Measurements from ENCODE around the gene CFAP46. TPM values are rescaled to one million over a fixed set of nuclear protein-coding genes. Genes with fewer than 3 reads are reported as not detected.

The CFAP46 gene
- total and polyA plus RNA-seq, 7 experiments from 2014 or later: 0.05 TPM; not detected in 6

DNA sequence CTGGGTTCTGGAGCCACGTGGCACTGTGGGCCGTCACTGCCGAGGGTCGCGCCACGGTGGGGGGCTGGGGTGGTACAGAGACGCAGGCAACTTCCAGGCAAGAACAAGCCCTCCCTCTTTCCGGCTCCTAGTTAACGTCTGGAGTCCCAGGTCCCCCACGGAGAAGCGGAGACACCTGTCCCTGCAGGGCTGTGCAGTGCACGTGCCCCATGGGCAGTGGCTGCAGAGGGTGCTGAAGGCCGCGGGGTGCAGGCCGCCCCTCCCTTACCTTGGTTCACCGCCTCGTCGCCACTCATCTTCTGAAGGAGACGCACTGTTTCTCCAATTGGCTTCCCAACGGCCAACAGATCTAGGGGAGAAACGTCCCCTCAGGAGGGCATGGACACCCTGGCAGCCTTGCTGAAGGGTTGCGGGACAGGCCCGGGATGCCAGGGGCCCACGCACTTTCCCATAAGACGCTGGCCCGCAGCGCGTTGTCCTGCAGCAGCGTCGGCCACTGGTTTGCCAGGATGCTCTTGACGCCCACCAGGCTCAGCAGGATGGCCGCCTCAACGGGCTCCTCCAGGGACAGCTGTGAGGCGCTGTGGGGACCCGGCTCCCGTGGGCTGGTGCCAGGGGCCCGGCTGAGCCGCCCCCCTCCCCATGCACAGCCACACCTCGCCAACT, 132.1 kb downstream of the CFAP46 start:
- DNase-seq (no peak), ATAC-seq (no peak)
- Histone ChIP-seq H3K27me3 (ENCODE audit: control insufficient read depth in 2 of 2, insufficient read depth in 2 of 2, low read length in 2 of 2) (no peaks in the 10 kb centered on the region), H3K4me1 (ENCODE audit: control insufficient read depth in 2 of 2, insufficient read depth in 2 of 2, low read length in 2 of 2) (no peaks in the 10 kb centered on the region), H3K36me3 (ENCODE audit: control insufficient read depth in 2 of 3, insufficient read depth in 3 of 3, low read length in 3 of 3) (no peaks in the 10 kb centered on the region), H3K27ac (ENCODE audit: low read depth, low read length) (no peak overlapping the region), H3K4me3 (ENCODE audit: low read length) (no peak overlapping the region), H3K9me3 (ENCODE audit: control insufficient read depth in 2 of 3, low read length in 3 of 3) (no peaks in the 10 kb centered on the region)
- intact Hi-C loops (cut with micrococcal nuclease): no loop called here
- H3K4me3 Mint-ChIP-seq: no peak overlapping the region
- H3K4me1 Mint-ChIP-seq: peaks cover 0 to 2% (median 0%) of the 10 kb centered on the region in 7 donors
- POLR2A ChIA-PET: no interaction called here
- H3K36me3 Mint-ChIP-seq: no peaks in the 10 kb centered on the region
- H3K27ac Mint-ChIP-seq: no peak overlapping the region
- peaks cover 0 to 1% (median 0%) of the 10 kb centered on the region in 11 donors for H3K9me3 Mint-ChIP-seq
- CTCF ChIA-PET: no interaction called here
- peaks cover 0 to 10% (median 1%) of the 10 kb centered on the region in 5 donors for H3K27me3 Mint-ChIP-seq

- DNase-seq (no peak), ATAC-seq (no peak)
- Mint-ChIP-seq H3K27ac (no peak overlapping the region), H3K36me3 (no peaks in the 10 kb centered on the region), H3K9me3 (peaks cover 0 to 1% (median 0%) of the 10 kb centered on the region in 11 donors), H3K27me3 (peaks cover 0 to 8% (median 0%) of the 10 kb centered on the region in 5 donors), H3K4me1 (peaks cover 0 to 2% (median 0%) of the 10 kb centered on the region in 7 donors), H3K4me3 (no peak overlapping the region)
- H3K36me3 ChIP-seq (ENCODE audit: control insufficient read depth in 2 of 3, insufficient read depth in 3 of 3, low read length in 3 of 3): no peaks in the 10 kb centered on the region
- H3K27ac ChIP-seq (ENCODE audit: low read depth, low read length): no peak overlapping the region
- no peaks in the 10 kb centered on the region for H3K9me3 ChIP-seq (ENCODE audit: control insufficient read depth in 2 of 3, low read length in 3 of 3)
- no peaks in the 10 kb centered on the region for H3K27me3 ChIP-seq (ENCODE audit: control insufficient read depth in 2 of 2, insufficient read depth in 2 of 2, low read length in 2 of 2)
- H3K4me3 ChIP-seq (ENCODE audit: low read length): no peak overlapping the region
- POLR2A ChIA-PET: no interaction called here
- intact Hi-C loops (cut with micrococcal nuclease): no loop called here
- CTCF ChIA-PET: no interaction called here
- H3K4me1 ChIP-seq (ENCODE audit: control insufficient read depth in 2 of 2, insufficient read depth in 2 of 2, low read length in 2 of 2): no peaks in the 10 kb centered on the region
Measured at GRCh38 chr10:132809232-132810140, 132.9 kb downstream of the CFAP46 start.

DNA sequence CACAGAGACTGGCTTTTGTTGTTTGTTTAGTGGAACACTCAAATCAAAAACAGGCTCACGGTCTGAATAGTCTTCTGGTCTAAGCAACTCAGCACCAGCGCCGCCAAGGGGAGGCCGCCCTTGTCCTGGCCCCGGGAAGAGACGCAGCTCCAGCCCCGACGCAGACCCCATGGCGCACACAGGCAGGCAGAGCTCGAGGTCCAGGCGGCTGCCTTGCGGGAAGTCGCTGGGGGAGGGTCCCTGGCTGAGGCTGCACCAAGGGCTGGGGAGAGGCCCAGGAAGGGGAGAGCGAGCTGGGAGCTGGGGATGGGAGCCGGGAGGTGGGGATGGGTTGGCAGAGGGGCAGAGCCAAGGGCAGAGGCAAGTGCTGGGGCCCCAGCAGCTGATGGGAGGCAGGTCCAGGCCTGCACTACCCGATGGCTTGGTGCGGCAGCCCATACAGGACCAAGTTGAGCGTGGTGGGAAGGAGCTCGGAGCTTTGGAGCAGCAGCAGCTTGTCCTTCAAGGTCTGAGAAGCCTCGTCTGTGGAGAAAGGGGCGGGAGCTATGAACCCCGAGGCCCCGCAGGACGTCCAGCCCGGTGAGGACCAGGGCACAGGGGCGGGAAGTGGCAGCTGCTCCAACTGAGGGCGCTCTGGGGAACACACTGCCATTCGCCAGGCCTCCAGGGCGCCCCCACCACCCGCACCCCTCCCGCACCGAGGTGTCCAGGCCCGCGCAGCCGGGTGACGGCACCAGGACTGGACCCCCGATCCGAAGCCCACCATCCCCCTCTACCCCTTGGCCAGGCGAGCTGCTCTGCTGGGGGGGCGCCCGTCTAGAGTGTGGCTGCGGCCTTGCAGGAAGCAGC, 133.8 kb downstream of the CFAP46 start:
- H3K27ac Mint-ChIP-seq: no peak overlapping the region
- intact Hi-C loops (cut with micrococcal nuclease): no loop called here
- H3K36me3 ChIP-seq (ENCODE audit: control insufficient read depth in 2 of 3, insufficient read depth in 3 of 3, low read length in 3 of 3): no peaks in the 10 kb centered on the region
- H3K9me3 ChIP-seq (ENCODE audit: control insufficient read depth in 2 of 3, low read length in 3 of 3): no peaks in the 10 kb centered on the region
- H3K4me3 Mint-ChIP-seq: no peak overlapping the region
- peaks cover 0 to 1% (median 0%) of the 10 kb centered on the region in 11 donors for H3K9me3 Mint-ChIP-seq
- ATAC-seq: no peak
- H3K4me1 ChIP-seq (ENCODE audit: control insufficient read depth in 2 of 2, insufficient read depth in 2 of 2, low read length in 2 of 2): no peaks in the 10 kb centered on the region
- POLR2A ChIA-PET: no interaction called here
- no peaks in the 10 kb centered on the region for H3K36me3 Mint-ChIP-seq
- no peak overlapping the region for H3K4me3 ChIP-seq (ENCODE audit: low read length)
- H3K27ac ChIP-seq (ENCODE audit: low read depth, low read length): no peak overlapping the region
- peaks cover 0 to 2% (median 0%) of the 10 kb centered on the region in 7 donors for H3K4me1 Mint-ChIP-seq
- CTCF ChIA-PET: no interaction called here
- no peaks in the 10 kb centered on the region for H3K27me3 ChIP-seq (ENCODE audit: control insufficient read depth in 2 of 2, insufficient read depth in 2 of 2, low read length in 2 of 2)
- H3K27me3 Mint-ChIP-seq: peaks cover 0 to 8% (median 0%) of the 10 kb centered on the region in 5 donors
- no peak for DNase-seq

DNA sequence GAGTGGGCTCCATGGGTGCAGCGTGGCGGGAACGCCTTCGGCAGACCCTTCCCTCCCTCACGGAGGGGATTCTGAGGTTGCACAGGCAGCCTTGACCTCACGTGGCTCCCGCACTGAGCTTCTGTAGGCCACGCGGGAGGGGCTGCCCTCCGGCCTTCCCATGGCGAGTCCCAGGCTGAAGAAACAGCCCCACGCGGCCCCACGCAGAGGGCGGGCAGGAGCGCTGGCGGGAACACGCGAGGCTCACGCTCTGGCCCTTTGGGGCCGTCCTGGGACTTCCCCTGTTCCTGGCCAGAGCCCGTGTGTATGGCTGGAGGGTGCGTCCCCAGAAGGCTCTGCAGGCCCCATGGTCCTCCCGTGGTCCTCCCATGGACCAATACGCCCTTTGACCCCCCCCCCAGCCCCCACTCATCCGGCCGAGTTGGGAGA, 134.7 kb downstream of the CFAP46 start:
- Mint-ChIP-seq H3K36me3 (no peaks in the 10 kb centered on the region), H3K27ac (no peak overlapping the region), H3K27me3 (peaks cover 0 to 8% (median 0%) of the 10 kb centered on the region in 5 donors), H3K9me3 (peaks cover 0 to 1% (median 0%) of the 10 kb centered on the region in 11 donors), H3K4me3 (no peak overlapping the region), H3K4me1 (peaks cover 0 to 2% (median 0%) of the 10 kb centered on the region in 7 donors)
- ATAC-seq (no peak), DNase-seq (no peak)
- CTCF ChIA-PET: no interaction called here
- intact Hi-C loops (cut with micrococcal nuclease): no loop called here
- Histone ChIP-seq H3K4me1 (ENCODE audit: control insufficient read depth in 2 of 2, insufficient read depth in 2 of 2, low read length in 2 of 2) (no peaks in the 10 kb centered on the region), H3K9me3 (ENCODE audit: control insufficient read depth in 2 of 3, low read length in 3 of 3) (no peaks in the 10 kb centered on the region), H3K4me3 (ENCODE audit: low read length) (no peak overlapping the region), H3K27ac (ENCODE audit: low read depth, low read length) (no peak overlapping the region), H3K36me3 (ENCODE audit: control insufficient read depth in 2 of 3, insufficient read depth in 3 of 3, low read length in 3 of 3) (no peaks in the 10 kb centered on the region), H3K27me3 (ENCODE audit: control insufficient read depth in 2 of 2, insufficient read depth in 2 of 2, low read length in 2 of 2) (no peaks in the 10 kb centered on the region)
- POLR2A ChIA-PET: no interaction called here

DNA sequence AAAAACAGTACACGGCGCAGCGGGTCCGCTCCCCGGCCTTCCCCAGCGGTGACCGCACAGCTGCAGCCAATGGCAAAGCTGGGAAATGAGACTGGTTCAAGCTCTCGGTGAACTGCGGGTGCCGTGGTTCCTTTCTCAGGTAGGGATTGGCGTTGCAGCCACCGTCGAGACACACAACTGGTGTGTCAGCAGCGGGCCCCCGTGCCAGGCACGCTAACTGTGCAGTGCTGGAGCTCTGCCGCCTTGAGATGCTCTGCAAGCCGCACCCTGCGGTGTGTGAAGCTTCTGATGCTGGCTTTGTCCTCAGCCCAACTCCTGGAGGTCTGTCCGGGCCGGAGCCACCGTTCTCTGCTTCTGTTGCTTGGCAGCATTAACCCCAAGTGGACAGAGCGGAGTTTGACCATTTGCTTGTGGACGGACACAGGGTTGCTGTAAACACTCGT, 135.8 kb downstream of the CFAP46 start:
- Mint-ChIP-seq H3K4me3 (no peak overlapping the region), H3K27me3 (peaks cover 0 to 8% (median 0%) of the 10 kb centered on the region in 5 donors), H3K4me1 (peaks cover 0 to 2% (median 0%) of the 10 kb centered on the region in 7 donors), H3K9me3 (peaks cover 0 to 1% (median 0%) of the 10 kb centered on the region in 11 donors), H3K27ac (no peak overlapping the region), H3K36me3 (no peaks in the 10 kb centered on the region)
- H3K4me3 ChIP-seq (ENCODE audit: low read length): no peak overlapping the region
- CTCF ChIA-PET: no interaction called here
- H3K9me3 ChIP-seq (ENCODE audit: control insufficient read depth in 2 of 3, low read length in 3 of 3): peaks cover 0 to 4% (median 0%) of the 10 kb centered on the region in 3 experiments
- intact Hi-C loops (cut with micrococcal nuclease): no loop called here
- DNase-seq (no peak), ATAC-seq (no peak)
- H3K36me3 ChIP-seq (ENCODE audit: control insufficient read depth in 2 of 3, insufficient read depth in 3 of 3, low read length in 3 of 3): no peaks in the 10 kb centered on the region
- no peaks in the 10 kb centered on the region for H3K4me1 ChIP-seq (ENCODE audit: control insufficient read depth in 2 of 2, insufficient read depth in 2 of 2, low read length in 2 of 2)
- no peaks in the 10 kb centered on the region for H3K27me3 ChIP-seq (ENCODE audit: control insufficient read depth in 2 of 2, insufficient read depth in 2 of 2, low read length in 2 of 2)
- POLR2A ChIA-PET: no interaction called here
- H3K27ac ChIP-seq (ENCODE audit: low read depth, low read length): no peak overlapping the region

- Mint-ChIP-seq H3K27ac (no peak overlapping the region), H3K4me3 (no peak overlapping the region), H3K4me1 (peaks cover 0 to 2% (median 0%) of the 10 kb centered on the region in 7 donors), H3K9me3 (peaks cover 0 to 1% (median 0%) of the 10 kb centered on the region in 11 donors), H3K36me3 (no peaks in the 10 kb centered on the region), H3K27me3 (peaks cover 0 to 8% (median 0%) of the 10 kb centered on the region in 5 donors)
- H3K9me3 ChIP-seq (ENCODE audit: control insufficient read depth in 2 of 3, low read length in 3 of 3): peaks cover 0 to 4% (median 0%) of the 10 kb centered on the region in 3 experiments
- intact Hi-C loops (cut with micrococcal nuclease): no loop called here
- H3K4me1 ChIP-seq (ENCODE audit: control insufficient read depth in 2 of 2, insufficient read depth in 2 of 2, low read length in 2 of 2): no peaks in the 10 kb centered on the region
- no peaks in the 10 kb centered on the region for H3K36me3 ChIP-seq (ENCODE audit: control insufficient read depth in 2 of 3, insufficient read depth in 3 of 3, low read length in 3 of 3)
- POLR2A ChIA-PET: no interaction called here
- CTCF ChIA-PET: no interaction called here
- H3K4me3 ChIP-seq (ENCODE audit: low read length): no peak overlapping the region
- no peaks in the 10 kb centered on the region for H3K27me3 ChIP-seq (ENCODE audit: control insufficient read depth in 2 of 2, insufficient read depth in 2 of 2, low read length in 2 of 2)
- DNase-seq (no peak), ATAC-seq (no peak)
- H3K27ac ChIP-seq (ENCODE audit: low read depth, low read length): no peak overlapping the region
Measured at GRCh38 chr10:132806110-132806509, 136.3 kb downstream of the CFAP46 start.
